Stimulated activated CD4-positive, alpha-beta T cell treated with anti-CD3 and anti-CD28 coated beads, Interleukin-4, amount 100 ng/mL, for 24 hours (primary cell): ENCODE data around the gene TMEM203.

Experiments
- DNase-seq: peaks from one replicate; pipeline ENCODE4 v3.0.0-alpha.2; 2020

TMEM203 gene

DNA sequence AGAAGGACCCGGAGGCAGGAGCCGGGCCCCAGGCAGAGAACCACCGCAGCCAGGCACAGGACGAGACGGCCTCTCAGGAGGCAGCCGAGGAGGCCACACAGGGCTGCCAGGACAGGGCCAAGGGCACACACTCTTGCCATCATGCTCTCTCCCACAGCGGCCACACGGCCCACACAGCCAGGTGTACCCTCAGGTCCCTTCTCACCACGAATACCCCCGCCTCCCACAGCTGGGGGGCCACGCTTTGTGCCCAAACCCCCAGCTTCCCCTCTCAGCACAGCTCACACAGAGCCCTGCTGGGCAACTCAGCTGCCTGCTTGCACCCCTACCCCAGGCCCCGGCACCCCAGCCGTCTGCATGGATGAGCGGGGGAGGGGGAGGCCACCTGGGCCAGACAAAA is 11.7 kb downstream of the TMEM203 start:
- DNase-seq, result no peak

DNA sequence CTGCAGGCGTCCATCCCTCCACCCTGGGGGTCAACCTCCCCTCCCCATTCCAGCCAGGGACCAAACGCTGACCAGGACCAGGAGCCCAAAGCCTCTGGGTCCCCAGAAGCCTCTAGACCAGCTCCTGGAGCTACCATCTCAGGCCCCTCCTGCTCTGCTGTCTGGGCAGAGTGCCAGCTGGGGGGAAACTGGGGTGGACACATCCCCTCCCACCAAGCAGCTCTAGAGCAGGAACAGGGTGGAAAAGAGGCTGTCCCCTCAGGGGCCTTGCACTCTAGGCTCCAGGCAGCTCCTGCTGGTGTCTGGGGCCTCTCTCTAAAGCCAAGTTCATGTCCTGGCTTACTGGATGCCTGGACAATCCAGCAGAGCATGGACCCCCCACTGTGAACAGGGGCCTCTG is 12.6 kb downstream of the TMEM203 start:
- no peak for DNase-seq

DNA sequence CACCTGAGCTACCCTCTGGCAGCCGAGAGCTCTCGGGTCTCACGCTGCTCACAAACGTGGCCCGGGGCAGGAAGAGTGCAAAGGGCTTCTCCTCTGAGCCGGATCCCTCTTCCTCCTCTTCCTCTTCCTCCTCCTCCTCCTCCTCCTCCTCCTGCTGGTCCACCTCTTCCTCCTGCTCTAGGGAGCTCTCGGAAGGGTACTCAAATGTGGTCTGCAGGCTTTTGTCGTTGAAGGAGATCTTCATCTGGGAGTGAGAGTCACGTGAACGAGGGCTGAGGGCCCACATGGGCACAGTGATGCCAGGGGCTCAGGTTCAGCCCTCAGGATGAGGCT is 13.0 kb downstream of the TMEM203 start:
- no peak for DNase-seq

DNA sequence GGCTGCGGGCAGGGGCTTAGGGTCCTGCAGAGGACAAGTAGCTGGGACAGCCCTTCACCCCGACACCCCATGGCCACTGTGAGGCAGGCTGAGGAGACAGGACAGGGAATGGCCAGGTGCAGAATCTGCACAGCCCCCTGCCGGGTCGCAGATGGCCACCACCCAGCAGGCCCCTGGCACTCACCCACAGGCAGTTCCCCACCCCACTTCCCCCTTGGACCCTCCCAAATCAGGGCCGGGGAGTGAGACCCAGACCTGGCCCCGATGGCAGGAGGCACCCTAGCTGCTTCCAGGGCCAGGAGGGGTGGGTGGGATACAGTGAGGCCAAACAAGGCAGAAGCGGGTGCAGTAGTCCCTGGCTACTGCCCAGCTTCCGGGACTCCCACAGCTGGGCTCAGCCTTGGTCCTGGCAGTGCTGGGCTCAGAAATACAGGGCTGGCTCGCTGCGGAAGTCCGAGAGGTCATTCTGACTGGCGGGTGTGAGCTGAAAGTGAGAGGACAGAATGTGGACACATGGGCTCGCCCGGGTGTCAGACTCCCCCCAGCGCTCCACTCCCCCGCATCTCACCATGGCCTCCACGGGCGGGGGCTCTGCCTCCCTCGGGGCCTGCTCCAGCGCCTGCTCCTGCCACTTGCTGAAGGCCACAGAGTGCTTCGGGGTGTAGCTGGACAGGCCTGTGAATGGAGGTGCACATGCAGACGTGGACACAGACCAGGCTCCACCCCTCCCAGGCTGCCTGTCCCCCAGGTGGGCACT is 13.6 kb downstream of the TMEM203 start:
- no peak for DNase-seq

DNA sequence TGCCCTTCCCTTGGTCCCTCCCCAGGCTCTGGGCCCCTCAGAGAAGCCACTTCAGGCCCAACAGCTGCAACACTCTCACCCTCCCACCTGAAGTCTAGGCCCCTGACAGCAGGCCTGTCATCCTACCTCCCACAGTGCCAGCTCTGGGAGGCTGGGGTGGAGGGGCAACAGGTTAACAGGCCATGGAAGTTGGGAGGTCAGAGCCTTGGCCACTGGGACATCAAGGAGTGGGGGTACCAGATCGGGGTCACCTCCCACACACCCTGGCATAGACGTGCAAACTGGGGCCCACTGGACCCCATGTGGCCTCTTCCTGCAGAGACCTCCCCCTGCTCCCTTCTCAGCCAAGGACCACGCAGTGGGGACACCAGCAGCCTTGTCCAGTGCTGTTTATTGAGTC is 14.2 kb downstream of the TMEM203 start:
- no peak for DNase-seq

DNA sequence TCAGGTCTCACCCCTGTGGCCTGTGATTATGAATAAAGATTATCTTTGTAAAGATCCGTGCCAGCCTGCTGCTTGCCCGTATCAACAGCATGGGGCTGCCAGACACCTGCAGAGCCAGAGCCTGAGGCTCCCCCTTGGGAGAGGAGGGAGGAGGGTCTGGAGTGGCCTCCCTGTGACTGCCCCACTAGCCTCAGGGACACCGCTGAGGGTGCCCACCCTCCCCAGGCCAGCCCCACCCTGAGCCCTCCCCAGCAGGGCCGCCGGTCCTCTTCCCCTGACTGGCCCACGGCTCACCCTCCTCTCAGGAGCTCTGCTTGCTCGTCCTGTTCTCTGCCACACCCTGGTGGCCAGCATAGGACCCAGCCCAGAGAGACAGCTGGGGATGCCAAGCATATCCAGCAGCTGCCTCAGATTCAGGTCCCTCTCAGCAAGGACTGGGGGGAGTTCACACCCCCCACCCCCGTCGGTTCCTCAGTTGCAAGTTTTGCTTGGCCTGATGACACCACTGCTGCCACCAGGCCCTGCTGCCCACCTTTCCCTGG is 15.1 kb downstream of the TMEM203 start:
- no peak for DNase-seq

DNA sequence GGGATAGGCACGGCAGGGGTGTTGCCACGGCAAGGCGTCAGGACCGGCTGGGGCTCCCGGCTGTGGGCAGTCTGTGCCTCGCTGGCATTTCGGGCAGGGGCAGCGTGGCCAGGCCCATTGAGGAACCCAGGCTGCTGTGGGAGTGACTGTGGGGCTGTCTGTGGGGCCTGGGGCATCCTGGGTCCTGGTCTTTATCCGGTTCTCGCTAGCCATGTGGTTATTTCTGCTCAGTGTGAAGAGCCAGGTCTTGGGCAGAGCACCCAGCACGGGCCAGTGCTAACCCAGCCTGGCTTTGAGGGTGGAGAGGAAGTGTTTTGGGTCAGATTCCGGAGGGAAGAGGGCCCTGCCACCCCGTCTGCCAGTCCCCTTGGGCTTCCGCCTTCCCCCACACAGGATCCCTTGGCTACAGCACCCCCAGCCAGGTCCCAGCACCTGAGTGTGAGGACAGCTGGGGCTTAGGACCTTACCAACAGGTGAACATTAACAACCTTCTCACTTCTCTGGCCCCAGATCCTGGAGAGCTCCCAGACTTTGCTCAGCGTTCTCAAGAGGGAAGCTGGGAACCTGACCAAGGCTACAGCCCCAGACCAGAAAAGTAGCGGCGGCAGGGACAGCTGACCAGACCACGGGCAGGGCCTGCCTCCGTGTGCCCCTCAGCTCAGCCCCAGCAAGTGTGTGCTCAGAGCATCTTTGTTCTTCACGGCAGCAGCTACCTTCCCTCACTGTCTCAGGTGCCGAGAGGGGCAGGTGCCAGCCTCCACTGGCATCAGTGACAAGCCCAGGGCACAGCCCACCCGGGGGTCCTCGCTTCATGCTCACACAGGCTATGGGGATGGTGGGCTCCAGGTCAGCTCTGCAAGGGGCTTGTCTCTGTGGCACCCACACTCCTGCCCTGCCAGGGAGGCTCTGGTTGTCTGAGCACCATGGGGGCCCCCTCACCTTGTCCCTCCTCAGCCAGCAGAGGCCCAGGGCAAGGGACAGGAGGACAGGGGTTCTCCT is 15.9 kb downstream of the TMEM203 start:
- no peak for DNase-seq

DNA sequence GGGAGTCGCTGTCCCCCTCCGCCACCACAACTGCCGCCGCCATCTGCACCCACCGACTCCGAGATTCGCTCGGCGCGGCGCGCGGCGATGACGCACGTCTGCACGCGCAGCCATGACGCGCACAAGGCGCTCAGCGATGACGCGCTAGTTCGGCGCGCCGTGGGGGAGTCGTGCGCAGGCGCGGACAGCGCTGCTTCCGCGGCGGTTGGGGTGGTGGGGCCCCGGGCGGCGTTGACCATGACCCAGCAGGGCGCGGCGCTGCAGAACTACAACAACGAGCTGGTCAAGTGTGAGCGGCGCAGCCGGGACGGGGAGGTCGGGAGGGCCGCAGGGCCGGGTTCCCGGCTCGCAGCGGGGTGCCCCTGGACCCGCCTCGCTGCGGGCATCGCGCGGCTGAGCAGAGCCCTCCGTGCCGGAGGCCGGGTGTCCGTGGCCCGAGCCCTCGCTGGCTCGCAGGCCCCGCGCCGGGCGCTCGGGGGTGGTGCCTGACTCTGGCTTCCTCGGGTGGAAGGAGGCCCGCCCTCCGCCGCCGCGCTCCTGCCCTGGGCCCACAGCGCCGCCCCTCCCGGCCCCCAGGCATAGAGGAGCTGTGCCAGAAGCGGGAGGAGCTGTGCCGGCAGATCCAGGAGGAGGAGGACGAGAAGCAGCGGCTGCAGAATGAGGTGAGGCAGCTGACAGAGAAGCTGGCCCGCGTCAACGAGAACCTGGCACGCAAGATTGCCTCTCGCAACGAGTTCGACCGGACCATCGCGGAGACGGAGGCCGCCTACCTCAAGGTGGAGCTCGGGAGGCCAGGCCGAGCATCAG is 16.8 kb downstream of the TMEM203 start, which contains the start of the genes ANAPC2 and SSNA1:
TSS of gene ANAPC2 (minus strand) at position 71 of the 807 bp plus-strand sequence. CDS start at position 43, 28 bp downstream.
TSS of gene SSNA1 (plus strand) at position 187 of the 807 bp plus-strand sequence. CDS start at position 238, 51 bp downstream.
- DNase-seq, result peak; percentile 92

DNA sequence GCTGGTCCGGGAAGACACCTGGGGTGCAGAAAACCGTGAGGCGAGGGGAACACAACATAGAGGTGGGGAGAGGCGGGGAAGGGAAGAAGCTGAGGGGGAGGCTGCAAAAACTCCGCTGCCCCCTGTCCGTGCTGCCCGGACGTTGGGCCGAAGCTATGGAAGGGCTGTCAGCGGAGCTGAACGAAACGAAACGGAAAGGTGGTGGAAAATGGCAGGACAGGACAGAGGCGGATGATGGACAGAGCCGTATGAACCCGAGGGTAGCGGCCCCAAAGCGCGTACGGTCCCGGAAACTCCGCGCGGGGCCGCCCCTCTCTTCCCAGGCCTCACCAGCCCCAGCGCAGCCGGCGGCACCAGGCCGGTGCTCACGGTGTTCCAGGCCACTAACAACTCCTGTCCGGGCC is 17.4 kb downstream of the TMEM203 start:
- no peak for DNase-seq

DNA sequence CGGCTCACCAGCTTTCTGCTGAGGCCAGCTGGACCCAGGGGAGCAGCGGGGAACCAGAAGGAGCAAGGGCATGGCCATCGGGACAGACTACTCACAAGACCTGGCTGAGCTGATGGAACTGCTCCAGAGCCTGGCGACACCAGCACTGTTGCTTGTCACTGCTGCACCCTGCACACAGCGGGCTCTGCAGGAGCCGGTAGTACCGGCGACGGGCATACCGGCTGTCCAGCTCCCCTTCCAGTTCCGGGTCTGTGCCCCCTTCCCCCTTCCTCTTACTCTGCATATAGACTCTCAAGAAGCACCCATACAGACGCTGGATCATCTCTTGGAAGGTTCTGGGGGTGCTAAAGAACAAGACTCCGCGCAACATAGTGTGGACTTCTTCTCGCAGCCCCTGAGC is 18.1 kb downstream of the TMEM203 start:
- no peak for DNase-seq

DNA sequence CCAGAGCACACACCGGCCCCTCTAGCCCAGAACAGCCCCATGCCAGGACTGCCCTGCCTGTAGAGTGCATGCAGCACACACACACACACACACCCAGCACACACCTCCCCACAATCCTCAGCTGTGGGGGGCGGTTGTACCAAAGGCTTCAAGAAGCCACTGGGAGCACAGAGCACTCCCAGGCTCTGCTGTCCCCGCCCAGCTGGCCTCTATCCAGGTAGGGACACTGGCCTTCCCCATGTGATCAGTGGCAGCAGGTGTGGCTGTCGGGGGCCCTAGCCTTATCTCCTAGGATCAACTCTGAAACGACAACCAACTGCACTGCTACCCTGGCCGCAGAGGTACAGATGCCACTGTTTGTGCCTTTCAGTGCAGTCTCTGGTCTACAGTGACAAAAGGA is 19.1 kb downstream of the TMEM203 start:
- no peak for DNase-seq

DNA sequence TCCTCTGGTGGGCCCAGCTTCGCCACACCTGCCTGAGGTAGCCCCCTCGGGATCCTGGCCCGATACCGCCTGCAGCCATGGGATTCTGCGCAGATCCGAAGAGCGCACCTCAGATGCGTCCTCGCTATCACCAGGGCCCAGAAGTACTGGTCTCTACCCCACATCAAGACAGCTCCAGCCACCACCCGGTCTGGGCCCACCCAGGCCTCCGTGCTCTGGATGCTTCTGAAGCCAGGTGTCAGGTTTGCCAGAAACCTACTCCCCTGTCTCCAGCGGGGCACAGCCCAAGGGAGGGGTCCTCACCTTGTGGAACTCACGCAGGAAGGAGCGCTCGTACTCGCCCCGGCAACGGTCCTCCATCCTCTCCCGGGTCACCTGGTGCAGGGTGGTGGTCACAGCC is 19.5 kb downstream of the TMEM203 start:
- DNase-seq, result no peak

DNA sequence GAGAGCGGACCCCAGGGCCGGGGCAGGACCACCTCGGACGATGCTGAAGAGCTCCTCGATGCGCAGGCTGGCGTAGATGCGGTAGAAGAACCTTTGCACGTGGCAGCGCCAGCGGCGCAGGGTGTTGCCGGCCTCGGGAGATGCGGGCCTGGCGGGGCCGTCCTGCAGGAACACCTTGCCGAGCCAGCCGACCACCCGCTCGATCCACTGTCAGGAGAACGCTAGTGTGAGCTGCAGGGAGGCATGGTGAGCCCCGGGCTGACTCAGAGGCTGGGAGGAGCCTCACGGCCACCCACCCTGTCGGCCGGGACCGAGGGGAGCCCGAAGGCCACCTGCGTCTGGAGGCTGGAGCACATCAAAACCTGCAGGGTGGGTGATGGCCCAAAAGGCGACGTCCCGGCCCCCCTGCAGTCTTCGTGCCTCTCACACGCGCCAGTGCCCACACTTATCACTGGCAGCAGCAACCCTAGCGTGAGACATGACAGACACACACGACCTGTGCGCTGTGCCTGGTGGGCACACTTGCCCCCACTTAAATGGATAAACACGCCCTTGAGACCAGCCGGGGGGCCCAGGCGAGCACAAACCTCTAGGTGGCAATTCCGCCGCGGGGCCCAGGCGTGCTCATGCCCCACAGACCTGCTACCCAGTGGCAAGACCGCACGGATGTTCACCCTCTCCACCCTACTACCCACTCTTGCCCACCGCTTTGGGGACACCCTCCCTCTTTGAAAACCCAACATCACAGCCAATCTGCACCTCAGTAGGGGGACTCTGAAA is 20.4 kb downstream of the TMEM203 start:
- no peak for DNase-seq

DNA sequence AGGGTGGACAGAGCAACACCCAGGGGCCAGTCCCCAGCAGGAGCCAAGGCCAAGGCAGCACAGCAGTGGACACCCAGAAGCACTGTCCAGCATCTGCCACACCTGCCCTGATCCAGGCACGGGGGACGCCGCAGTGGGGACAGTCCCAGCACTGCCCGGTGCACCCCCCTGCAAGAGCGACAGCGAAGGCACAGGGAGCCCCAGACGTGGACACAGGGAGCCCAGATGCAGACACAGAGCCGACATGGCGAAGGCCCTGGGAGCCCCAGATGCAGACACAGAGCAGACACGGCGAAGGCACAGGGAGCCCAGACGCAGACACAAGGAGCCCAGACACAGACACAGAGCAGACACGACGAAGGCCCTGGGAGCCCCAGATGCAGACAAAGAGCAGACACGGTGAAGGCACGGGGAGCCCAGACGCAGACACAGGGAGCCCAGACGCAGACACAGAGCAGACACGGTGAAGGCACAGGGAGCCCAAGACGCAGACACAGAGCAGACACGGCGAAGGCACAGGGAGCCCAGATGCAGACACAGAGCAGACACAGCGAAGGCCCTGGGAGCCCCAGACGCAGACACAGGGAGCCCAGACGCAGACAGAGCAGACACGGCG is 21.4 kb downstream of the TMEM203 start:
- DNase-seq, result no peak

DNA sequence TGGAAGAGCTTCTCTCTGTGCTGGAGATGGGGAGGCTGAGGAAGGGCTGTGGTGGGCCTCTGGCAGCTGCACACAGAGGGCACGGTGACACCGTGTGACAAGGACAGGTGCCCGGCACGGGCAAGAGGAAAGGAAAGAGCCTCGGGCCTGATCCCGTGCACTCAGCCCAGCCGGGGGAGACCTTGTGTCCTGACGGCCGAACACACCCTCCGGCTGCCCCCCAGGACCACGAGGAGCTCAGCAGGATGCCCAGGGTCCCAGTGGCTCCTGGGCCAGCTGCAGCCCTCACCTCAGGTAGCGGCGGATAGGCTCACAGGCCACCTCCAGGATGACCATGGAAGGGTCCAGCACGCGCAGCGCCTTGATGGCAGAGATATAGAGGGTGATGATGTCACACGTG is 22.6 kb downstream of the TMEM203 start:
- DNase-seq, result no peak

DNA sequence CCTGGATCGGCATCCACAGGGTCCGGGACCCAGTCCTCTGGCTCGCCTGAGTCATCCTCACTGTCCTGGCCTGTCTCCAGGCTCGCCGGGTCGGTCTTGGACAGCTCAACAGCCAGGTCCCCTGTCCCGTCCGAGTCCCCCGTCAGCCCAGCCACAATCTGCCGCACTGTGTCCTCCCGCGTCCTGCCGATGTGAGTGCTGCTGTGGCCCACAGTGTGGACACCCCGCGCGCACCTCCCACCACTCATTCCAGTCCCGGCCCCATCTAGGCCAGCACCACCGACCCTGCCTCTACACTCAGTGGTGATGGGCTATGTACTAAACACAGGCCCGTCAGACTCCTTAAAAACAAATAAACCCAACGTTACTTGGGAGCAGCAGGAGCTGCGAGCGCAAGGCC is 23.8 kb downstream of the TMEM203 start:
- no peak for DNase-seq

DNA sequence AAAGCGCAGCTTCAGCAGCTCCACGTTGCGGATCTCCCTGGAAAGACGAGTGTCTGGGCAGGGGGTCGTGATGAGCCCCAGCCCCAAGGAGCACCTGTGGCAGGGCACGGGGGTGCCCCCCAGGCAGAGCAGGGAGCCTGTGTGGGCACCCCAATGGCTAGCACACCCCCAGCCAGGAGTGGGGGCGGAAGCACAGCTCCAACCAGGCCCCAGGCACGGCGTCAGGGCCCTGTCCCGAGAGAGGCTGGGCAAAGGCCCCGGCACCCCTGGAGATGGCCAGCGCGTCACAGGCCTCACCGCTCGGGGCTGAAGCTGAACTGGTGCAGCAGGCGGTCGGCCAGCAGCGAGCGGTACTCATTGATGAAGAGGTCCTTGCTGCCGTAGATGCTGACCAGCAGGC is 25.0 kb downstream of the TMEM203 start:
- DNase-seq, result no peak

DNA sequence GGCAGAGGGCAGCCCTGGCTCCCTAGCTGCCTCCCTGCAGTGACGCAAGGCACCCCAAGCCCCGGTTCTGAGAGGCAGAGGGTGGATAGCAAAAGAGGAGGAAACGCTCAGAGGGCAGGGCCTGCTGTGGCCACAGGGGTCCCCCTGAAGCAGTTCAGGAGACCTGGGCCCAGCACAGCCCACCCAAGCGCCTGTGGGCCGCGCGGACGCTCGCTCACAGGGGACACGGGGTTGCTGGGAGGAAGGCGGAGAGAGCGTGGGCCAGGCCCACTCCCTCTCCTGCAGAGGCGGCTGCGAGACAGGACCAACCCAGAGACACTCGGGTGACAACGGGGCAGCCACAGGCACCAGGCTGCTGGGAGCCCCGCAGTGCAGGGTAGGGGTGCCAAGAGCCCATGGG is 25.7 kb downstream of the TMEM203 start:
- DNase-seq, result no peak

DNA sequence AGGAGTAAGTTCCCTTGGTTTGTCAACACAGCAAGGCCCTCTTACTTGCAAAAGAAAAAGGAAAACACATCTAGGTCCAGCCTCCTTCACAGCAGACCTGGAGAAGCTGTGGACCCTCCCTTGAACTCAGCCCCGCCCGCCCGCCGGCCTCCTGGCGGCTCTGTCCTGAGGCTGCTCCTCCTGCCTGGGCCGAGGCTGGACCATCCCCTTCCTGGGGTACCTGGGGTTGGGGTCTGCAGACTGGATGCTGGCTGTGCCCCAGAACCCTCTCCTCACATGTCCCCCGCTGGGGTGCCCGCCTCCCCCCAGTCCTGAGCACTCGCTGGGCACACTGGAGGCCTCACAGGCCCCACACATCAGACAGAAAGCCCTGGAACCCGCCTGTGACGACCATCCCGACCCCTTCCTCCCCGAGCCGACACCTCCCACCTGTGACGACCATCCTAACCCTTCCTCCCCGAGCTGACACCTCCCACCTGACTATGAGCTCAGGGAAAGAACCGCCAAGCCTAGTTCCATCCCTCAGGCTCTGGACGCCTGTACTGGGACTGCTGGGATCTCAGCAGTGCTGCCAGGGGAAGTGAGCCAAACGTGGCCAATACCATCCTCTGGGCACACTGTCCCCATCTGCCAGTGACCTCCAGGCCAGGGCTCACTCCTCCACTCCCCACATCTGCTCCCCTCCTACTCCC is 26.4 kb downstream of the TMEM203 start:
- no peak for DNase-seq

DNA sequence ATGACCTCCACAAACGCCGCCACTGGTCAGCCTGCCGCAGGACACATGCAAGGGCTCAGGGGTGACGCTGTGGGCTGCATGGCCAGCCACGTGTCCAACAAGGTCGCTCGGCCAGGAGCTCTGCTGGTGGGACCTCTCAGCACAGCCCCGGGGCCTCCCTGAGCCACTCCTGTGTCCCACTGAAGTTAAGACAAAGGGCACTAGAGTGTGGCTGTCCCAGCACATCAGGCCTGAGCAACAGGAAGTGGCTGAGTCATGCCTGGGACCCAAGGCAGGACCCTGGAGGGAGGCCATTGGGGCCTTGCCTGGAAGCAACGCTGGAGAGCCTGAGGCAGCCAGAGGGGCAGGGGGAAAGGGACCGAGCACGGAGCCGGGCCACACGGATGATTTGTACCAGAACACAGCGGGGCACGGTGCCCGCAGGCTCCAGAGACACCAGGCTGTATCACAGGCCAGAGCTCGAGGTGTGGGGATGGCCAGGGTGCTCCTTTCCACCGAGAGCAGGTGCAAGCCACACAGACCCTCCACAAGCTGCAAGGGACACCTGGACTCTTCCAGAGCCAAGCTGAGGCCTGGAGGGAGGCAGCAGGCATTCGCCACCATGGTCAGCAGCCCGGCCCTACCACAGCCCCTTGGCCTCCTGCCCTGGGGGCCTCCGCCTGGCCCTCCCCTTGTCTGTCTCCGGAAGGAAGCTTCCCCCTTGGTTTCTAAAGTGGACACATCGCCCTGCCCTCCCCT is 27.1 kb downstream of the TMEM203 start:
- no peak for DNase-seq
